Sigmoid colon (tissue), 4 donors: ENCODE results near the gene EML3.

Source experiments
- POLR2A ChIP-seq, 2 donors: fragments of 450-650 bp; IDR thresholded peaks; one replicate each; pipeline ENCODE4 v1.6.1; 2016; ENCODE audit warnings: antibody characterized with exemption in 2 of 2, mild to moderate bottlenecking in 2 of 2, moderate library complexity in 2 of 2
- POLR2AphosphoS5 ChIP-seq, 4 donors: sonication (generic); formaldehyde crosslinking; IDR thresholded peaks; one replicate each; pipeline ENCODE4 v1.6.1; 2017; ENCODE audit warnings: antibody characterized with exemption in 4 of 4
- TF ChIP-seq, protein P1 (sequence below), 4 experiments: fragments of 450-650 bp in 3 of 4; fragments of 200-600 bp in 1 of 4; IDR thresholded peaks; one replicate each; pipeline ENCODE4 v1.5.1; 2016 to 2019; ENCODE audit warnings: antibody characterized with exemption in 4 of 4, mild to moderate bottlenecking in 3 of 4, moderate library complexity in 2 of 4

GRCh38 chr11:62605902-62606301 lies 6.7 kb downstream of the EML3 start:
- TF ChIP-seq POLR2A (IDR thresholded peaks at IDR 0.05): no peak
- TF ChIP-seq, protein P1, sequence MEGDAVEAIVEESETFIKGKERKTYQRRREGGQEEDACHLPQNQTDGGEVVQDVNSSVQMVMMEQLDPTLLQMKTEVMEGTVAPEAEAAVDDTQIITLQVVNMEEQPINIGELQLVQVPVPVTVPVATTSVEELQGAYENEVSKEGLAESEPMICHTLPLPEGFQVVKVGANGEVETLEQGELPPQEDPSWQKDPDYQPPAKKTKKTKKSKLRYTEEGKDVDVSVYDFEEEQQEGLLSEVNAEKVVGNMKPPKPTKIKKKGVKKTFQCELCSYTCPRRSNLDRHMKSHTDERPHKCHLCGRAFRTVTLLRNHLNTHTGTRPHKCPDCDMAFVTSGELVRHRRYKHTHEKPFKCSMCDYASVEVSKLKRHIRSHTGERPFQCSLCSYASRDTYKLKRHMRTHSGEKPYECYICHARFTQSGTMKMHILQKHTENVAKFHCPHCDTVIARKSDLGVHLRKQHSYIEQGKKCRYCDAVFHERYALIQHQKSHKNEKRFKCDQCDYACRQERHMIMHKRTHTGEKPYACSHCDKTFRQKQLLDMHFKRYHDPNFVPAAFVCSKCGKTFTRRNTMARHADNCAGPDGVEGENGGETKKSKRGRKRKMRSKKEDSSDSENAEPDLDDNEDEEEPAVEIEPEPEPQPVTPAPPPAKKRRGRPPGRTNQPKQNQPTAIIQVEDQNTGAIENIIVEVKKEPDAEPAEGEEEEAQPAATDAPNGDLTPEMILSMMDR (IDR thresholded peaks at IDR 0.05): no peak
- no peak for TF ChIP-seq POLR2AphosphoS5 (IDR thresholded peaks at IDR 0.05)
